Liver (tissue), 9 donors: Measurements from ENCODE around the gene NTHL1. TPM values are rescaled to one million over a fixed set of nuclear protein-coding genes. Genes with fewer than 3 reads are reported as not detected.

Experiments used
- DNase-seq: peaks from one replicate; pipeline ENCODE4 v3.0.0-alpha.2; 2017; ENCODE audit warnings: low spot score
- H3K27ac ChIP-seq, 2 donors: one replicate each; pipeline ENCODE4 v1.7.0; 2013; ENCODE audit warnings: inconsistent platforms in 2 of 2, low read length in 2 of 2, control low read depth in 1 of 2, low read depth in 1 of 2, mild to moderate bottlenecking in 1 of 2
- H3K27me3 ChIP-seq, 4 donors: one replicate each; pipeline versions ENCODE4 v1.6.1 to v1.7.0; 2013; ENCODE audit warnings: low read length in 3 of 4, inconsistent platforms in 1 of 4, mild to moderate bottlenecking in 1 of 4, moderate library complexity in 1 of 4; ENCODE audit not compliant: control insufficient read depth in 4 of 4, insufficient read depth in 4 of 4
- H3K36me3 ChIP-seq, 4 donors: one replicate each; pipeline versions ENCODE4 v1.6.1 to v1.7.0; 2013; ENCODE audit warnings: low read length in 3 of 4, mild to moderate bottlenecking in 3 of 4, low read depth in 1 of 4, moderate library complexity in 1 of 4; ENCODE audit not compliant: control insufficient read depth in 4 of 4, insufficient read depth in 3 of 4
- H3K4me1 ChIP-seq, 4 donors: one replicate each; pipeline versions ENCODE4 v1.6.1 to v1.7.0; 2013; ENCODE audit warnings: low read length in 3 of 4, mild to moderate bottlenecking in 3 of 4, moderate library complexity in 1 of 4; ENCODE audit not compliant: control insufficient read depth in 4 of 4, insufficient read depth in 4 of 4
- H3K4me3 ChIP-seq, 3 donors: one replicate each; pipeline versions ENCODE4 v1.6.1 to v1.7.0; 2013; ENCODE audit warnings: low read length in 3 of 3, control low read depth in 1 of 3, low read depth in 1 of 3, mild to moderate bottlenecking in 1 of 3
- H3K9ac ChIP-seq, 2 donors: one replicate each; pipeline ENCODE4 v1.7.0; 2013; ENCODE audit warnings: low read length in 2 of 2, mild to moderate bottlenecking in 2 of 2, moderate library complexity in 2 of 2, control low read depth in 1 of 2, low read depth in 1 of 2
- H3K9me3 ChIP-seq, 4 donors: one replicate each; pipeline versions ENCODE4 v1.6.1 to v1.7.0; 2013; ENCODE audit warnings: low read length in 3 of 4; ENCODE audit not compliant: control insufficient read depth in 4 of 4
- EGR1 ChIP-seq, 2 donors: IDR thresholded peaks; 2 replicates each; pipeline ENCODE4 v1.6.1; 2016 to 2018; ENCODE audit warnings: antibody characterized with exemption in 2 of 2, low read depth in 2 of 2
- FOXA1 ChIP-seq: IDR thresholded peaks from 2 replicates; pipeline ENCODE4 v1.6.1; 2016; ENCODE audit warnings: antibody characterized with exemption
- FOXA2 ChIP-seq: IDR thresholded peaks from 2 replicates; pipeline ENCODE4 v1.6.1; 2016; ENCODE audit warnings: antibody characterized with exemption
- GABPA ChIP-seq, 2 donors: IDR thresholded peaks in 1 of 2; conservative IDR thresholded peaks in 1 of 2; 2 replicates each; pipeline ENCODE4 v1.6.1; 2016; ENCODE audit warnings: antibody characterized with exemption in 2 of 2, mild to moderate bottlenecking in 1 of 2, moderate library complexity in 1 of 2
- HNF4A ChIP-seq, 2 donors: conservative IDR thresholded peaks; 2 replicates each; pipeline ENCODE4 v1.6.1; 2016; ENCODE audit warnings: antibody characterized with exemption in 2 of 2, mild to moderate bottlenecking in 2 of 2
- HNF4G ChIP-seq: IDR thresholded peaks from 2 replicates; pipeline ENCODE4 v1.6.1; 2016; ENCODE audit warnings: antibody characterized with exemption
- JUND ChIP-seq, 2 donors: IDR thresholded peaks; 2 replicates each; pipeline ENCODE4 v1.6.1; 2016; ENCODE audit warnings: antibody characterized with exemption in 2 of 2
- NR2F2 ChIP-seq: IDR thresholded peaks from 2 replicates; pipeline ENCODE4 v1.6.1; 2016; ENCODE audit warnings: antibody characterized with exemption
- RAD21 ChIP-seq, 2 donors: IDR thresholded peaks; 2 replicates each; pipeline ENCODE4 v1.6.1; 2016; ENCODE audit warnings: antibody characterized with exemption in 2 of 2, mild to moderate bottlenecking in 2 of 2
- RXRA ChIP-seq, 2 donors: IDR thresholded peaks; 2 replicates each; pipeline ENCODE4 v1.6.1; 2017 to 2018; ENCODE audit warnings: antibody characterized with exemption in 2 of 2, mild to moderate bottlenecking in 1 of 2
- SP1 ChIP-seq: IDR thresholded peaks from 2 replicates; pipeline ENCODE4 v1.6.1; 2018; ENCODE audit warnings: antibody characterized with exemption, mild to moderate bottlenecking
- TAF1 ChIP-seq: conservative IDR thresholded peaks from 2 replicates; pipeline ENCODE4 v1.6.1; 2016; ENCODE audit warnings: antibody characterized with exemption, mild to moderate bottlenecking
- YY1 ChIP-seq: IDR thresholded peaks from 2 replicates; pipeline ENCODE4 v1.6.1; 2016; ENCODE audit warnings: antibody characterized with exemption, mild to moderate bottlenecking
- WGBS: extraction: QIAGEN DNeasy Blood & Tissue Kit; methylation state at CpG from one replicate; pipeline ENCODE4 v1.1.7; 2013; 5-methylcytosine and 5-hydroxymethylcytosine counted together
- polyA plus RNA-seq, 2 donors: library from polyadenylated mRNA; stranded (reverse) in 1 of 2; unstranded in 1 of 2; fragments of 200-250 nt in 1 of 2; fragments of >200 nt in 1 of 2; fragmentation: Nextera tagmentation in 1 of 2; extraction: Ambion mirVana in 1 of 2; gene quantifications; one replicate each; pipeline versions ENCODE4 v1.2.1 to v1.2.3, GENCODE V29; 2013 to 2015
- total RNA-seq, 2 donors: library from RNA; depleted of rRNA; stranded (reverse); fragments of >200 nt; gene quantifications; one replicate each; pipeline ENCODE4 v1.2.3, GENCODE V29; 2014
- TF ChIP-seq, protein P1 (sequence below): IDR thresholded peaks from 2 replicates; pipeline ENCODE4 v1.6.1; 2016; ENCODE audit warnings: antibody characterized with exemption, mild to moderate bottlenecking
- TF ChIP-seq, protein P2 (sequence below): IDR thresholded peaks from 2 replicates; pipeline ENCODE4 v1.6.1; 2016; ENCODE audit warnings: antibody characterized with exemption
- TF ChIP-seq, protein P3 (sequence below): IDR thresholded peaks from 2 replicates; pipeline ENCODE4 v1.6.1; 2016; ENCODE audit warnings: antibody characterized with exemption
- TF ChIP-seq, protein P4 (sequence below): IDR thresholded peaks from 2 replicates; pipeline ENCODE4 v1.6.1; 2016; ENCODE audit warnings: antibody characterized with exemption
- TF ChIP-seq, protein P5 (sequence below): fragments of 150-350 bp; IDR thresholded peaks from 2 replicates; pipeline ENCODE4 v1.5.1; 2017; ENCODE audit warnings: improper control_type of control experiment, low read depth, low read length; ENCODE audit not compliant: missing input control
- donor health status: healthy.
- donor health status: healthy.
- donor health status: healthy.
- donor health status: healthy.
- donor health status: healthy.

Gene NTHL1
- total and polyA plus RNA-seq, 4 donors: 10.4 to 166 (median 19.1) TPM

DNA sequence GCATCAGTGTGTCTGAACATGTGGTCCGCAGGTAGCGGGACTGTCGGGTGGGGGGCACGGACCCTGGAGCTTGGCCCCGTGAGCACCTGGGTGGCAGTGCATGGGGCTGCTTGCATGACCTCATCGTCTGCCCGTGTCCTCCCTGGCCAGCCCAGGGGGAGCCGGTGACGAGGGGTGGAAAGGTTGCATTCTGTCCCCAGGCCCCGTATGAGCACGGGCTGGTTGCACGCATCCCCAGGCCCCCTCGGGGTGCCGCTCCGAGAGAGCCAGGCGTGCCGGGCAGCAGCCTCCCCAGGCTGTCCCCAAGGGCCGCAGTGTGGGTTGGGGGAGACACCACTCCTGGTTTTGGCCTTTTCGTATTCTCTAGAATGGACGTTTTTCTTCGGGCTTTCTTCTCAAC is 30.1 kb upstream of the NTHL1 start (continued):
- TF ChIP-seq, protein P1, sequence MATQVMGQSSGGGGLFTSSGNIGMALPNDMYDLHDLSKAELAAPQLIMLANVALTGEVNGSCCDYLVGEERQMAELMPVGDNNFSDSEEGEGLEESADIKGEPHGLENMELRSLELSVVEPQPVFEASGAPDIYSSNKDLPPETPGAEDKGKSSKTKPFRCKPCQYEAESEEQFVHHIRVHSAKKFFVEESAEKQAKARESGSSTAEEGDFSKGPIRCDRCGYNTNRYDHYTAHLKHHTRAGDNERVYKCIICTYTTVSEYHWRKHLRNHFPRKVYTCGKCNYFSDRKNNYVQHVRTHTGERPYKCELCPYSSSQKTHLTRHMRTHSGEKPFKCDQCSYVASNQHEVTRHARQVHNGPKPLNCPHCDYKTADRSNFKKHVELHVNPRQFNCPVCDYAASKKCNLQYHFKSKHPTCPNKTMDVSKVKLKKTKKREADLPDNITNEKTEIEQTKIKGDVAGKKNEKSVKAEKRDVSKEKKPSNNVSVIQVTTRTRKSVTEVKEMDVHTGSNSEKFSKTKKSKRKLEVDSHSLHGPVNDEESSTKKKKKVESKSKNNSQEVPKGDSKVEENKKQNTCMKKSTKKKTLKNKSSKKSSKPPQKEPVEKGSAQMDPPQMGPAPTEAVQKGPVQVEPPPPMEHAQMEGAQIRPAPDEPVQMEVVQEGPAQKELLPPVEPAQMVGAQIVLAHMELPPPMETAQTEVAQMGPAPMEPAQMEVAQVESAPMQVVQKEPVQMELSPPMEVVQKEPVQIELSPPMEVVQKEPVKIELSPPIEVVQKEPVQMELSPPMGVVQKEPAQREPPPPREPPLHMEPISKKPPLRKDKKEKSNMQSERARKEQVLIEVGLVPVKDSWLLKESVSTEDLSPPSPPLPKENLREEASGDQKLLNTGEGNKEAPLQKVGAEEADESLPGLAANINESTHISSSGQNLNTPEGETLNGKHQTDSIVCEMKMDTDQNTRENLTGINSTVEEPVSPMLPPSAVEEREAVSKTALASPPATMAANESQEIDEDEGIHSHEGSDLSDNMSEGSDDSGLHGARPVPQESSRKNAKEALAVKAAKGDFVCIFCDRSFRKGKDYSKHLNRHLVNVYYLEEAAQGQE: no peak
- no peak for TF ChIP-seq FOXA2
- no peak for TF ChIP-seq HNF4G

DNA sequence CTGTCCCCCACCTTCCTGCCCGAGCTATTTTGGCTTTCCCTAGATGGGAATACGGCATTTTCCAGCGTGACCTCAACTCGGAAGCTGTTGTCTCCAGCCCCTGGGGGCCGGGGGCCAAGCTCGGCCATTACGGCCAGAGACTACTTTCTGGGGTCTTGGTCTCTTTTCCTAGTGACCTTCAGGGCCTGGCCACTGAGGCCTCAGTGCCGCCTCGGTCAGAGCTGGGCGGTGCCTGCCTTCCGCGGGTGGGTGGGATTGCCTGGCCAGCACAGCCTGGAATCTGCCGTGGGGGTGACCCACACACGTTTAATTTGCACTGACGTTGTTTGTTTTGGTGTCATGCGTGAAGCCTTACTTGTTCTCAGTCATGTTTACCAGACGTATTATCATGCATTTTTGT is 29.4 kb upstream of the NTHL1 start:
- no peak for TF ChIP-seq RXRA (IDR thresholded peaks at IDR 0.05)
- no peak for TF ChIP-seq NR2F2
- TF ChIP-seq HNF4A (conservative IDR thresholded peaks at IDR 0.05): no peak
- TF ChIP-seq TAF1: no peak
- TF ChIP-seq, protein P2, sequence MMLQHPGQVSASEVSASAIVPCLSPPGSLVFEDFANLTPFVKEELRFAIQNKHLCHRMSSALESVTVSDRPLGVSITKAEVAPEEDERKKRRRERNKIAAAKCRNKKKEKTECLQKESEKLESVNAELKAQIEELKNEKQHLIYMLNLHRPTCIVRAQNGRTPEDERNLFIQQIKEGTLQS: no peak
- WGBS: 92% methylated on average over 17 of the region's 17 CpGs
- Histone ChIP-seq H3K36me3 (peaks cover 4 to 60% (median 21%) of the 10 kb centered on the region in 4 donors), H3K4me3 (no peak overlapping the region), H3K9me3 (no peaks in the 10 kb centered on the region), H3K27me3 (no peaks in the 10 kb centered on the region), H3K27ac (no peak overlapping the region), H3K9ac (no peak overlapping the region), H3K4me1 (peaks cover 2 to 7% (median 3%) of the 10 kb centered on the region in 4 donors)
- no peak for DNase-seq

DNA sequence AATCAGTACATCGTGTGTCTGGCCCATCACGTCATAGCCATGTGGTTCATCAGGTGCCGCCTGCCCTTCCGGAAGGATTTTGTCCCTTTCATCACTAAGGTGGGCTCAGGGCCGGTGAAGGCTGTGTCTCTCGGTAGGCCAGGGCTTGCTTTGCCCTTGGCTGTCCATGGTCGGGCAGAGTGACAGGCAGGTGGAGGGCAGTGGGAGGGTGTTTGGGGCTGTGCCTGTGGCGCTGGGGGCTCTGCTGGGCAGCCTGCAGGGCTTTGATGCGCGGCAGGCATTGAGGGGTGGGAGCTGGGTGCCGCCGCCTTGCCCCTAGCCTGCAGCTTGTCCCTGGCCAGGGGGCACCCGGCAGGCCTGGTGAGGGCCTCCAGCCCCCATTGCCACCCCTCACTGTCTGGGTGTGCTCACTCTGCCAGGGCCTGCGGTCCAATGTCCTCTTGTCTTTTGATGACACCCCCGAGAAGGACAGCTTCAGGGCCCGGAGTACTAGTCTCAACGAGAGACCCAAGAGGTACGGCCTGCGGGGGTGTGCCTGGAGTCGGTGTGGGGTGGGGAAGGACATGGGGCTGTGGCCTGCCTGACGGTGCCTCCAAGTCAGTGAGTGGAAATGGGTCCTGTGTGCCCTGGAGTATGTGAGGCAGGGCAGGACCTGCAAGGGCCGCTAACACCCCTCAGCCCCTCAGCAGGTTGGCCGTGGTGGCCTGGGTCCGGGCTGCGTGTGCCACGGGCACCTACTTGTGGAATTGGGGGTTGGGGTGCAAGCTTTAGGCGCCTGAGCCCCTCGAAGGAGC is 28.6 kb upstream of the NTHL1 start:
- Histone ChIP-seq H3K4me3 (no peak overlapping the region), H3K9ac (no peak overlapping the region), H3K27ac (no peak overlapping the region), H3K36me3 (peaks cover 7 to 67% (median 22%) of the 10 kb centered on the region in 4 donors), H3K4me1 (no peaks in the 10 kb centered on the region), H3K27me3 (no peaks in the 10 kb centered on the region), H3K9me3 (no peaks in the 10 kb centered on the region)
- 96% methylated on average over 28 of the region's 28 CpGs for WGBS
- no peak for DNase-seq
- no peak for TF ChIP-seq EGR1 (IDR thresholded peaks at IDR 0.05; ENCODE audit: low read depth in 2 of 2)
- no peak for TF ChIP-seq YY1
- TF ChIP-seq, protein P3, sequence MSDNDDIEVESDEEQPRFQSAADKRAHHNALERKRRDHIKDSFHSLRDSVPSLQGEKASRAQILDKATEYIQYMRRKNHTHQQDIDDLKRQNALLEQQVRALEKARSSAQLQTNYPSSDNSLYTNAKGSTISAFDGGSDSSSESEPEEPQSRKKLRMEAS: no peak
- TF ChIP-seq RXRA (IDR thresholded peaks at IDR 0.05): no peak
- no peak for TF ChIP-seq HNF4A (conservative IDR thresholded peaks at IDR 0.05)
- TF ChIP-seq HNF4G: no peak
- no peak for TF ChIP-seq JUND (IDR thresholded peaks at IDR 0.05)
- TF ChIP-seq NR2F2: no peak
- TF ChIP-seq, protein P1: no peak
- TF ChIP-seq RAD21 (IDR thresholded peaks at IDR 0.05): no peak
- TF ChIP-seq TAF1: no peak
- TF ChIP-seq, protein P4, sequence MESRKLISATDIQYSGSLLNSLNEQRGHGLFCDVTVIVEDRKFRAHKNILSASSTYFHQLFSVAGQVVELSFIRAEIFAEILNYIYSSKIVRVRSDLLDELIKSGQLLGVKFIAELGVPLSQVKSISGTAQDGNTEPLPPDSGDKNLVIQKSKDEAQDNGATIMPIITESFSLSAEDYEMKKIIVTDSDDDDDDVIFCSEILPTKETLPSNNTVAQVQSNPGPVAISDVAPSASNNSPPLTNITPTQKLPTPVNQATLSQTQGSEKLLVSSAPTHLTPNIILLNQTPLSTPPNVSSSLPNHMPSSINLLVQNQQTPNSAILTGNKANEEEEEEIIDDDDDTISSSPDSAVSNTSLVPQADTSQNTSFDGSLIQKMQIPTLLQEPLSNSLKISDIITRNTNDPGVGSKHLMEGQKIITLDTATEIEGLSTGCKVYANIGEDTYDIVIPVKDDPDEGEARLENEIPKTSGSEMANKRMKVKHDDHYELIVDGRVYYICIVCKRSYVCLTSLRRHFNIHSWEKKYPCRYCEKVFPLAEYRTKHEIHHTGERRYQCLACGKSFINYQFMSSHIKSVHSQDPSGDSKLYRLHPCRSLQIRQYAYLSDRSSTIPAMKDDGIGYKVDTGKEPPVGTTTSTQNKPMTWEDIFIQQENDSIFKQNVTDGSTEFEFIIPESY: no peak
- TF ChIP-seq, protein P5, sequence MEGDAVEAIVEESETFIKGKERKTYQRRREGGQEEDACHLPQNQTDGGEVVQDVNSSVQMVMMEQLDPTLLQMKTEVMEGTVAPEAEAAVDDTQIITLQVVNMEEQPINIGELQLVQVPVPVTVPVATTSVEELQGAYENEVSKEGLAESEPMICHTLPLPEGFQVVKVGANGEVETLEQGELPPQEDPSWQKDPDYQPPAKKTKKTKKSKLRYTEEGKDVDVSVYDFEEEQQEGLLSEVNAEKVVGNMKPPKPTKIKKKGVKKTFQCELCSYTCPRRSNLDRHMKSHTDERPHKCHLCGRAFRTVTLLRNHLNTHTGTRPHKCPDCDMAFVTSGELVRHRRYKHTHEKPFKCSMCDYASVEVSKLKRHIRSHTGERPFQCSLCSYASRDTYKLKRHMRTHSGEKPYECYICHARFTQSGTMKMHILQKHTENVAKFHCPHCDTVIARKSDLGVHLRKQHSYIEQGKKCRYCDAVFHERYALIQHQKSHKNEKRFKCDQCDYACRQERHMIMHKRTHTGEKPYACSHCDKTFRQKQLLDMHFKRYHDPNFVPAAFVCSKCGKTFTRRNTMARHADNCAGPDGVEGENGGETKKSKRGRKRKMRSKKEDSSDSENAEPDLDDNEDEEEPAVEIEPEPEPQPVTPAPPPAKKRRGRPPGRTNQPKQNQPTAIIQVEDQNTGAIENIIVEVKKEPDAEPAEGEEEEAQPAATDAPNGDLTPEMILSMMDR: no peak
- TF ChIP-seq SP1: no peak
- TF ChIP-seq, protein P2: no peak
- TF ChIP-seq FOXA1: no peak
- TF ChIP-seq GABPA (IDR thresholded peaks at IDR 0.05 in 1 of 2, conservative IDR thresholded peaks at IDR 0.05 in 1 of 2): no peak
